ENCODE results near the gene ANKS1B. TPM values are rescaled to one million over a fixed set of nuclear protein-coding genes. Genes with fewer than 3 reads are reported as not detected.

The ANKS1B gene
- total RNA-seq, 2 donors from 2014 or later = not detected

DNA sequence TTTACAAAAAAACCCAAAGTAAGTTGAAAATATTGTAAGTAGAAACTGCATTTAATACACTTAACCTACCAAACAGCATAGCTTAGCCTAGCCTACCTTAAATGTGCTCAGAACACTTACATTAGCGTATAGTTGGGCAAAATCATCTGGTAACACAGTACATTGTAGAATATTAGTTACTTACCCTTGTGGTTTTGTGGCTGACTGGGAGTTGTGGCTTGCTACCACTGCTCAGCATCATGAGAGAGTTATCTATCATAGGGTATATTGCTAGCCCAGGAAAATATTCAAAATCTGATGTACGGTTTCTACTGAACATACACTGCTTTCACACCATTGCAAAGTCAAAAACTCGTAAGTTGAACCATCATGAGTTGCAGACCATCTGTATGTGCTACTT, 478.9 kb downstream of the ANKS1B start:
- Mint-ChIP-seq H3K27me3 (no peaks in the 10 kb centered on the region), H3K9me3 (peaks cover 19% of the 10 kb centered on the region), H3K4me1 (ENCODE audit: low read depth in 2 of 2) (no peaks in the 10 kb centered on the region), H3K27ac (no peak overlapping the region), H3K36me3 (no peaks in the 10 kb centered on the region), H3K4me3 (no peak overlapping the region)
- no peak for DNase-seq (ENCODE audit: low spot score)
- no peak for ATAC-seq

GRCh38 chr12:99498756-99499155, 486.0 kb downstream of the ANKS1B start:
- no peaks in the 10 kb centered on the region for H3K36me3 Mint-ChIP-seq
- H3K4me1 Mint-ChIP-seq (ENCODE audit: low read depth in 2 of 2) = no peaks in the 10 kb centered on the region
- DNase-seq (ENCODE audit: low spot score) = no peak
- no peak overlapping the region for H3K27ac Mint-ChIP-seq
- no peak overlapping the region for H3K4me3 Mint-ChIP-seq
- no peaks in the 10 kb centered on the region for H3K27me3 Mint-ChIP-seq
- ATAC-seq = no peak
- H3K9me3 Mint-ChIP-seq = peaks cover 36% of the 10 kb centered on the region

DNA sequence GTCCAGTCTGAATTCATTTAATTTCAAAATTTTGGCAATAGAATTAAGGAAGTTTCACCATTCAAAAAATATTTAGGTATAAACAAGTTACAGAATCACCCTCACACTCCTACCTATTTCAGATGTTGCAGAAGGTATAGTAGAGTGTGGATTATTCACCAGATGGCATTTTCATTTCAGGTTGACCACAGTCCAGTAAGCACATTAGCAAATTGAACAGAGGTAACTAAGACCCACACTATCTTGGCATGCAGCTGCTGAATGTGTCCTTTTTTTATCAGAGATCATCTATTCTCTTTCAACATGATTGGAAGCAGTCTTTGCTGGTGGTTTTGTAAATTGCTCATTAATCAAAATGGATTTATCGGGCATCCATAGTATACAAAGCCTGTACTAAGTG, 488.9 kb downstream of the ANKS1B start:
- Mint-ChIP-seq H3K27ac (no peak overlapping the region), H3K36me3 (no peaks in the 10 kb centered on the region), H3K4me3 (no peak overlapping the region), H3K27me3 (no peaks in the 10 kb centered on the region), H3K9me3 (peaks cover 34% of the 10 kb centered on the region), H3K4me1 (ENCODE audit: low read depth in 2 of 2) (no peaks in the 10 kb centered on the region)
- ATAC-seq = no peak
- DNase-seq (ENCODE audit: low spot score) = no peak

DNA sequence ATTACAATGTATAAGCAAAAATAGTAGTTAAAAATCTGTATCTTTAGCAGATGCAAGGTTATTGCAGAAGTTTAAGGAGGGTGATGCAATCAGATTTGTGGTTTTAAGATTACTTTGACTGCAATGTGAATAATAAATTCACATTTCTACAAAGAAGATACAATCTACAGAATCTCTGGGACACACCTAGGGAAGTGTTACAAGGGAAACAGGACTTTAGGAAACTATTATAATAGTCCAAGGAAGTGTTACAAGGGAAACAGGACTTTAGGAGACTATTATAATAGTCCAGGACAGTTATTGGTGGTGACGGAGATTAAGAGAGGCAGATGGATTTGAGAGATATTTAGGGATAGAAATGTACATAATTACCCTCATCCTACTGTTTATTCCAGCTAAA, 491.5 kb downstream of the ANKS1B start:
- no peak overlapping the region for H3K27ac Mint-ChIP-seq
- no peaks in the 10 kb centered on the region for H3K4me1 Mint-ChIP-seq (ENCODE audit: low read depth in 2 of 2)
- H3K36me3 Mint-ChIP-seq = no peaks in the 10 kb centered on the region
- H3K9me3 Mint-ChIP-seq = peaks cover 22% of the 10 kb centered on the region
- ATAC-seq (no peak), DNase-seq (ENCODE audit: low spot score) (no peak)
- H3K4me3 Mint-ChIP-seq = no peak overlapping the region
- H3K27me3 Mint-ChIP-seq = no peaks in the 10 kb centered on the region

DNA sequence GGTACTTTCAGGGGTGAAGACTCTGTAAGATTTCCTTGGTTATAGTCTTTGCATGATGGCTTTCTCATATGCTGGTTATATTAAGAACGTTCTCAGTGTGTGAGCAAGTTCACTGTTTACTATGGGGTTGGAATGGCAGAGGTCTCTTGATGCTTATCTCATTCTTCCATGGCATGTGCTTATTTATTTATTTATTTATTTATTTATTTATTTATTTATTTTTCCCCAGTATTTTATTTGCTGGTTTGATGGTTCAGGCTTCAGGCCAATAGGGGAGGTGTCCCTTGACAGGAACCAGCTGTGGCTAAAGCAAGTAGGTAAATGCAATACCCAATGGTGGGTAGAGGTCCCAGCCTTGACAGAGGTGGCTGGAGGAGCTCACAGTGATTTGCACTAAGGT, 498.5 kb downstream of the ANKS1B start:
- Mint-ChIP-seq H3K36me3 (peaks cover 6% of the 10 kb centered on the region), H3K4me3 (no peak overlapping the region), H3K27me3 (no peaks in the 10 kb centered on the region)

DNA sequence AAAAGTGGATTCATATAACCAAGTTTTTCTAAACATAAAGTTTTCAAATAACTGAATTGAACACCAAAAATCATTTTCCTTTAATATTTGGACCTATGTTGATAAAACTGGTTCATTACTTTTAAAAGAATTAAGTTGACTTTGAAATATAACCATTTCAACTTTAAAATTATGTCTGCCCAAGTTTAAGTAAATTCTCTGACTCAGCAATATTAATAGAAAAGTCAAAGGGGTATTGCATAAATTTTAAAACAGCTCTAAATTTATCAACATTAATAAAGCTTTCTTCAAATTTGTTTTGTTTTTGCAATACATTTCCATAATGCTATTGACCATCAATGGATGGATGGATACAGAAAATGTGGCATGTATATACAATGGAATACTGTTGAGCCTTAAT, 505.6 kb downstream of the ANKS1B start:
- DNase-seq (ENCODE audit: low spot score) = no peak
- Mint-ChIP-seq H3K36me3 (no peaks in the 10 kb centered on the region), H3K9me3 (peaks cover 16% of the 10 kb centered on the region), H3K4me3 (no peak overlapping the region), H3K4me1 (ENCODE audit: low read depth in 2 of 2) (no peaks in the 10 kb centered on the region), H3K27me3 (no peaks in the 10 kb centered on the region), H3K27ac (no peak overlapping the region)
- ATAC-seq = no peak

More for the DNA sequence above, 498.5 kb downstream of the ANKS1B start:
- DNase-seq (ENCODE audit: low spot score) (no peak), ATAC-seq (no peak)
- no peak overlapping the region for H3K27ac Mint-ChIP-seq
- no peaks in the 10 kb centered on the region for H3K4me1 Mint-ChIP-seq (ENCODE audit: low read depth in 2 of 2)
- peaks cover 19% of the 10 kb centered on the region for H3K9me3 Mint-ChIP-seq

GRCh38 chr12:99476956-99477355, 507.8 kb downstream of the ANKS1B start:
- ATAC-seq (no peak), DNase-seq (ENCODE audit: low spot score) (no peak)
- no peaks in the 10 kb centered on the region for H3K27me3 Mint-ChIP-seq
- no peaks in the 10 kb centered on the region for H3K36me3 Mint-ChIP-seq
- no peak overlapping the region for H3K27ac Mint-ChIP-seq
- no peak overlapping the region for H3K4me3 Mint-ChIP-seq
- no peaks in the 10 kb centered on the region for H3K4me1 Mint-ChIP-seq (ENCODE audit: low read depth in 2 of 2)
- H3K9me3 Mint-ChIP-seq = peaks cover 4% of the 10 kb centered on the region

- Mint-ChIP-seq H3K4me1 (ENCODE audit: low read depth in 2 of 2) (no peaks in the 10 kb centered on the region), H3K9me3 (peaks cover 23% of the 10 kb centered on the region)
- peak in 1 of 2 donors; percentile 49 for ATAC-seq
These were observed 529.2 kb downstream of the ANKS1B start for GRCh38 chr12:99455350-99456035.

GRCh38 chr12:99454539-99455172, 530.1 kb downstream of the ANKS1B start:
- H3K4me1 Mint-ChIP-seq (ENCODE audit: low read depth in 2 of 2) = no peaks in the 10 kb centered on the region
- DNase-seq (ENCODE audit: low spot score) = no peak
- H3K36me3 Mint-ChIP-seq = peaks cover 7% of the 10 kb centered on the region
- no peaks in the 10 kb centered on the region for H3K27me3 Mint-ChIP-seq
- no peak for ATAC-seq
- H3K27ac Mint-ChIP-seq = no peak overlapping the region
- H3K4me3 Mint-ChIP-seq = no peak overlapping the region
- H3K9me3 Mint-ChIP-seq = peaks cover 18% of the 10 kb centered on the region

More at GRCh38 chr12:99455350-99456035, 529.2 kb downstream of the ANKS1B start:
- Mint-ChIP-seq H3K27me3 (no peaks in the 10 kb centered on the region), H3K36me3 (peaks cover 7% of the 10 kb centered on the region), H3K27ac (no peak overlapping the region), H3K4me3 (no peak overlapping the region)
- DNase-seq (ENCODE audit: low spot score) = no peak

- Mint-ChIP-seq H3K27ac (no peak overlapping the region), H3K27me3 (no peaks in the 10 kb centered on the region), H3K4me3 (no peak overlapping the region), H3K9me3 (peaks cover 17% of the 10 kb centered on the region), H3K4me1 (ENCODE audit: low read depth in 2 of 2) (no peaks in the 10 kb centered on the region), H3K36me3 (peaks cover 7% of the 10 kb centered on the region)
- DNase-seq (ENCODE audit: low spot score) (no peak), ATAC-seq (no peak)
These were observed 530.7 kb downstream of the ANKS1B start for GRCh38 chr12:99453836-99454538.

DNA sequence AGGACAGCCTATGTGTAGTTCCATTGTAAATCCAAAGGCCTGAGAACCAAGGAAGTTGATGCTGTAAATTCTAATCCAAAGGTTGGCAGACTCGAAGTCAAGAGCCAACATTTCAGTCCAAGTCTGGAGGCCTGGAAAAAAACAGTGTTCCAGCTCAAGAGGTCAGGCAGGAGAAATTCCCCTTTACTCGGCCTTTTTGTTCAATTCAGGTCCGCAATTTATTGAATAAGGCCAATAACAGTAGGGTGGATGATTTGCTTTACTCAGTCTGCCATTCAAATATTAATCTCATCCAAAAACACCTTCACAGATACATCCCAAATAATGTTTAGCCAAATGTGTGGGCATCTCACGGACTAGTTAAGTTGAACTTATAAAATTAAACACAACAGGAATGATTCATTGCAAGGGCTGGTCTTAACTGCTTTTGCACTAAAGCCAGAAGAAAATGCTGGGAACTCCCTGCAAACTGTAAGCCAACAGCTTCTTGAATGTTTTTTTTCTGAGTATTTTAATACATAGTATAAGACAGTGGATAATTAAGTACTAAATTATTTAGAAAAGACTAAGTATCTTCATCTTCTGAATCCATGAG, 534.6 kb downstream of the ANKS1B start:
- no peak overlapping the region for H3K4me3 Mint-ChIP-seq
- no peak overlapping the region for H3K27ac Mint-ChIP-seq
- ATAC-seq (no peak), DNase-seq (ENCODE audit: low spot score) (no peak)
- H3K4me1 Mint-ChIP-seq (ENCODE audit: low read depth in 2 of 2) = no peaks in the 10 kb centered on the region
- H3K9me3 Mint-ChIP-seq = peaks cover 14% of the 10 kb centered on the region
- H3K36me3 Mint-ChIP-seq = no peaks in the 10 kb centered on the region
- no peaks in the 10 kb centered on the region for H3K27me3 Mint-ChIP-seq

DNA sequence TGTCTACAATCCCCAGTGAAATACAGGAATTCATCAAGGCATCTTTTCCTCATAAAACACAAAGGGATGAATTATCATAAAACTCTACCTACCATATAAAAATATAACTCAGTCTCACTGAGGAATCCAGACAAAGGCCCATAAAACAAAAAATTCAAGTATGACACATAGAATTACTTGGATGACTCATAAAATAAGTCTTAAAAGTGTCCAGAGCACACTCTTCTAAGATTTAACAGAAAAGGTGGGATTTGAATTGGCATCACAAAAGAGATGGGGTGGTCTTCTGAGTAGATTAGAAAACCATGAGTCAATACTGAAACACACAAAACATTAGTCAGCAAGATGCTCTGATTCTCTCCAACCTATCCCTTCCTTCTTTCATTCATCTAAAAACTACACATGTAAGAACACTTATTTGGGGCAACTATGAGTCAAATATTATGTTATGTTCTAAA, 539.8 kb downstream of the ANKS1B start:
- Mint-ChIP-seq H3K4me1 (ENCODE audit: low read depth in 2 of 2) (no peaks in the 10 kb centered on the region), H3K9me3 (peaks cover 15% of the 10 kb centered on the region), H3K27ac (no peak overlapping the region), H3K4me3 (no peak overlapping the region), H3K36me3 (no peaks in the 10 kb centered on the region), H3K27me3 (no peaks in the 10 kb centered on the region)
- ATAC-seq = no peak
- no peak for DNase-seq (ENCODE audit: low spot score)

- Mint-ChIP-seq H3K9me3 (peaks cover 22% of the 10 kb centered on the region), H3K4me1 (ENCODE audit: low read depth in 2 of 2) (no peaks in the 10 kb centered on the region), H3K27ac (no peak overlapping the region), H3K36me3 (no peaks in the 10 kb centered on the region), H3K27me3 (no peaks in the 10 kb centered on the region), H3K4me3 (no peak overlapping the region)
- ATAC-seq (no peak), DNase-seq (ENCODE audit: low spot score) (no peak)
These were observed 542.0 kb downstream of the ANKS1B start for GRCh38 chr12:99442758-99443157.

DNA sequence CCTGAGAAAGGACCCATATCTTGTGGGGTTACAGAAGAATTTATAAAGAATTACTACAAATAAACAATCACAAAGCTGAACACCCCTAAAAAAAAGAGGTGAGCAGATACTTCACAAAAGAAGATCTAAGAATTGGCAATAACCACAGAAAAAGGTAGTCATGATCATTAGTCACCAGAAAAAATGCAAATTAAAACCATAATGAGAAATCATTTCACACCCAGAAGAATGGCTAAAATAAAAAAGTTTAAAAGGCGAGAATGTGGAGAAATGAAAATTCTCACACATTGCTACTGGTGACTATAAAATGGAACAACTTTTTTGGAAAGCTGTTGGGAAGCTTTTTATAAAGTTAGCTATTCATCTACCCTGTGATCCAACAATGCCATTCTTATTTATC, 545.3 kb downstream of the ANKS1B start:
- no peaks in the 10 kb centered on the region for H3K27me3 Mint-ChIP-seq
- ATAC-seq = no peak

More for the DNA sequence above, 545.3 kb downstream of the ANKS1B start:
- H3K4me1 Mint-ChIP-seq (ENCODE audit: low read depth in 2 of 2) = no peaks in the 10 kb centered on the region
- H3K9me3 Mint-ChIP-seq = peaks cover 26% of the 10 kb centered on the region
- no peak overlapping the region for H3K4me3 Mint-ChIP-seq
- H3K36me3 Mint-ChIP-seq = no peaks in the 10 kb centered on the region
- H3K27ac Mint-ChIP-seq = no peak overlapping the region
- no peak for DNase-seq (ENCODE audit: low spot score)

All from natural killer cell treated with Interleukin-12 subunit alpha and Interleukin-12 subunit beta and Interleukin-15 and Interleukin-18, amount 100 ng/mL, for 72 hours (primary cell).